Heart left ventricle (tissue), 16 donors: Measurements from ENCODE around the gene ATG14. TPM values are rescaled to one million over a fixed set of nuclear protein-coding genes. Genes with fewer than 3 reads are reported as not detected.

Experiments used
- ATAC-seq, 4 donors: fragments of 200-7000 bp; cut with Tn5 transposase; one replicate each; pipeline ENCODE4 v1.9.1; 2020 to 2022; ENCODE audit warnings: moderate library complexity in 4 of 4, mild to moderate bottlenecking in 3 of 4, moderate number of reproducible peaks in 1 of 4
- DNase-seq, 5 donors: peaks; one replicate each; pipeline ENCODE4 v3.0.0-alpha.2; 2020
- H3K27ac ChIP-seq, 12 donors: fragments of 200-600 bp; sonication (generic) in 4 of 12; one replicate each; pipeline versions ENCODE4 v1.5.0 to v1.8.0; 2016 to 2022; ENCODE audit warnings: mild to moderate bottlenecking in 2 of 12
- H3K27me3 ChIP-seq, 9 donors: fragments of 200-600 bp; sonication (generic) in 2 of 9; one replicate each; pipeline versions ENCODE4 v1.5.1 to v1.8.0; 2016 to 2022; ENCODE audit warnings: mild to moderate bottlenecking in 3 of 9
- H3K36me3 ChIP-seq, 9 donors: fragments of 200-600 bp; sonication (generic) in 2 of 9; one replicate each; pipeline versions ENCODE4 v1.5.0 to v1.8.0; 2018 to 2022; ENCODE audit warnings: mild to moderate bottlenecking in 2 of 9
- H3K4me1 ChIP-seq, 12 donors: fragments of 200-600 bp; sonication (generic) in 4 of 12; one replicate each; pipeline versions ENCODE4 v1.5.0 to v1.8.0; 2016 to 2022; ENCODE audit warnings: mild to moderate bottlenecking in 3 of 12
- H3K4me3 ChIP-seq, 12 donors: fragments of 200-600 bp; sonication (generic) in 4 of 12; one replicate each; pipeline versions ENCODE4 v1.5.0 to v1.8.0; 2017 to 2022; ENCODE audit warnings: mild to moderate bottlenecking in 9 of 12, moderate library complexity in 4 of 12
- H3K9me3 ChIP-seq, 12 donors: fragments of 200-600 bp; sonication (generic) in 4 of 12; one replicate each; pipeline versions ENCODE4 v1.5.0 to v1.8.0; 2016 to 2022; ENCODE audit warnings: mild to moderate bottlenecking in 1 of 12
- POLR2A ChIP-seq, 2 donors: fragments of 450-650 bp; IDR thresholded peaks; one replicate each; pipeline ENCODE4 v1.6.1; 2017; ENCODE audit warnings: antibody characterized with exemption in 2 of 2, mild to moderate bottlenecking in 2 of 2, moderate library complexity in 2 of 2
- WGBS, 4 donors: extraction: QIAGEN DNeasy Blood & Tissue Kit in 2 of 4; methylation state at CpG; one replicate each; pipeline versions ENCODE4 v1.1.5 to v1.1.7; 2013 to 2018; 5-methylcytosine and 5-hydroxymethylcytosine counted together
- intact Hi-C, 10 donors: fragments of 100-400 bp; cut with DNase I; formaldehyde crosslinking; loops; one replicate each; pipeline versions ENCODE4 v1.11.1 to v1.14.2; 2022
- polyA plus RNA-seq, 2 donors: library from polyadenylated mRNA; stranded (reverse); fragments of 200-250 nt; gene quantifications; one replicate each; pipeline ENCODE4 v1.2.3, GENCODE V29; 2013
- total RNA-seq, 9 donors: library from RNA; depleted of rRNA in 2 of 9; stranded (reverse); fragments of >200 nt in 2 of 9; fragmentation: NEBNext Ultra II Directional in 3 of 9; extraction: Animal tissue kit (Norgen Biotek cat#: 25700) in 3 of 9; gene quantifications; one replicate each; pipeline versions ENCODE4 v1.1.0 to v1.2.4, GENCODE V29; 2016 to 2023
- TF ChIP-seq, protein P1 (sequence below), 12 donors: fragments of 200-600 bp; sonication (generic) in 4 of 12; IDR thresholded peaks; one replicate each; pipeline versions ENCODE4 v1.5.0 to v1.8.0; 2018 to 2022; ENCODE audit warnings: antibody characterized with exemption in 12 of 12, mild to moderate bottlenecking in 5 of 12
- donor health status: ischemic (EF 13 %, LVEDD 7.1; RV severe dilation, severe dysfunction).
- donor health status: healthy with polysubstance abuse.
- donor health status: DM: no; HTN: yes; CAD: no.
- donor health status: DM: no; HTN: no; CAD: no.
- donor health status: ischemic (EF 25% LVEDD 6.9; RV normal size, moderate dysfunction).
- donor health status: ischemic (EF 25% LVEDD 5.7; RV mildly dilated, moderate dysfunction).
- donor health status: healthy.
- donor health status: DM: yes; HTN: yes; CAD: no.
- donor health status: ischemic (EF 35%, LVEDD 5.7; RV mildly dilated, moderate dysfunction).
- donor health status: nonischemic (EF 11% LVEDD 7.7; RV severe dilation, severe dysfunction).
- donor health status: DM: yes; HTN: yes; CAD: no.
- donor health status: PGD.
- donor health status: ischemic (EF 29% LVEDD 5.4; RV normal size, mild dysfunction).
- donor health status: nonischemic (EF 23%, LVEDD 6.1; RV moderate dilation, normal function).

The ATG14 gene
- total and polyA plus RNA-seq, 11 donors: 5.9 to 16.2 (median 12.5) TPM

- intact Hi-C loops: loop anchor here in 5 of 10 donors (5.0 to 10.0 kb wide), 4 partner anchors 162 to 1041 kb away; partner anchors contain the start of gene FBXO34 (in 1 of the 5)
- TF ChIP-seq, protein P1, sequence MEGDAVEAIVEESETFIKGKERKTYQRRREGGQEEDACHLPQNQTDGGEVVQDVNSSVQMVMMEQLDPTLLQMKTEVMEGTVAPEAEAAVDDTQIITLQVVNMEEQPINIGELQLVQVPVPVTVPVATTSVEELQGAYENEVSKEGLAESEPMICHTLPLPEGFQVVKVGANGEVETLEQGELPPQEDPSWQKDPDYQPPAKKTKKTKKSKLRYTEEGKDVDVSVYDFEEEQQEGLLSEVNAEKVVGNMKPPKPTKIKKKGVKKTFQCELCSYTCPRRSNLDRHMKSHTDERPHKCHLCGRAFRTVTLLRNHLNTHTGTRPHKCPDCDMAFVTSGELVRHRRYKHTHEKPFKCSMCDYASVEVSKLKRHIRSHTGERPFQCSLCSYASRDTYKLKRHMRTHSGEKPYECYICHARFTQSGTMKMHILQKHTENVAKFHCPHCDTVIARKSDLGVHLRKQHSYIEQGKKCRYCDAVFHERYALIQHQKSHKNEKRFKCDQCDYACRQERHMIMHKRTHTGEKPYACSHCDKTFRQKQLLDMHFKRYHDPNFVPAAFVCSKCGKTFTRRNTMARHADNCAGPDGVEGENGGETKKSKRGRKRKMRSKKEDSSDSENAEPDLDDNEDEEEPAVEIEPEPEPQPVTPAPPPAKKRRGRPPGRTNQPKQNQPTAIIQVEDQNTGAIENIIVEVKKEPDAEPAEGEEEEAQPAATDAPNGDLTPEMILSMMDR (IDR thresholded peaks at IDR 0.05): no peak
- no peak for TF ChIP-seq POLR2A (IDR thresholded peaks at IDR 0.05)
- no peak overlapping the region for H3K4me3 ChIP-seq
- ATAC-seq (no peak), DNase-seq (no peak)
- H3K27me3 ChIP-seq: peaks cover 0 to 13% (median 0%) of the 10 kb centered on the region in 9 donors
- no peaks in the 10 kb centered on the region for H3K9me3 ChIP-seq
- H3K36me3 ChIP-seq: no peaks in the 10 kb centered on the region
- WGBS, 4 donors: 63 to 73% (median 66%) methylated on average over 6 of the region's 6 CpGs
- no peak overlapping the region for H3K27ac ChIP-seq
- H3K4me1 ChIP-seq: peaks cover 0 to 2% (median 0%) of the 10 kb centered on the region in 12 donors
Measured at GRCh38 chr14:55433880-55434804, 22.5 kb upstream of the ATG14 start.

DNA sequence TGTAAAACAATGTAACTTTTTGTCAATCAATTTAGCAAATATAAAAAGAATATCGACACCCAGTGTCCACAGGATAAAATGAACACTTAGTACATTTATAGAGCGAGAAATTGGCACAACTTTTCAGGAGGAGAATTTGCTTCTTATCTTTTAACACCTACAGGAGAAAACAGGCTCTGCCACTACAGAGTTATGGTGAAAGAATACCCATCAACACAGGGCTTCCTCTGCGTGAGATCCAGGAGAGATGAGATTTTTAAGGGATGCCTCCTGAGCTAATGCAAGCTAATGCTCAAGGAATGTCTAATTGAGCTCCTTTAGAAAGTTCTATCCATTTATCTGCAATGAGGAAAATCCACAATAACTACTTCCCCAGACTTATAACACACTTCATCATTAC, 21.0 kb upstream of the ATG14 start:
- no peak overlapping the region for H3K27ac ChIP-seq
- ATAC-seq (peak in 1 of 4 donors; percentile 32), DNase-seq (no peak)
- TF ChIP-seq, protein P1 (IDR thresholded peaks at IDR 0.05): no peak
- no peak for TF ChIP-seq POLR2A (IDR thresholded peaks at IDR 0.05)
- peaks cover 0 to 6% (median 0%) of the 10 kb centered on the region in 9 donors for H3K27me3 ChIP-seq
- WGBS, 4 donors: 37 to 52% (median 43%) methylated on average over 3 of the region's 3 CpGs
- H3K9me3 ChIP-seq: no peaks in the 10 kb centered on the region
- H3K36me3 ChIP-seq: no peaks in the 10 kb centered on the region
- H3K4me3 ChIP-seq: no peak overlapping the region
- intact Hi-C loops: loop anchor here in 5 of 10 donors (5.0 to 10.0 kb wide), 4 partner anchors 160 to 1042 kb away; partner anchors contain the start of gene FBXO34 (in 1 of the 5)
- H3K4me1 ChIP-seq: peaks cover 0 to 2% (median 0%) of the 10 kb centered on the region in 12 donors

GRCh38 chr14:55430024-55430690, 18.5 kb upstream of the ATG14 start:
- peaks cover 0 to 2% (median 0%) of the 10 kb centered on the region in 12 donors for H3K4me1 ChIP-seq
- H3K36me3 ChIP-seq: no peaks in the 10 kb centered on the region
- H3K27ac ChIP-seq: no peak overlapping the region
- no peaks in the 10 kb centered on the region for H3K9me3 ChIP-seq
- 0 to 9% (median 6%) methylated on average over 1 of the region's 1 CpG for WGBS, 4 donors
- no peak for TF ChIP-seq POLR2A (IDR thresholded peaks at IDR 0.05)
- TF ChIP-seq, protein P1 (IDR thresholded peaks at IDR 0.05): peak; percentile 17 to 56 (median 40)
- intact Hi-C loops: loop anchor here in 7 of 10 donors (1.0 to 10.0 kb wide), 6 partner anchors 158 to 1045 kb away; partner anchors contain the start of gene FBXO34 (in 1 of the 7)
- DNase-seq (peak in 2 of 5 donors; percentile 35 to 37), ATAC-seq (peak; percentile 72 to 81 (median 74))
- no peak overlapping the region for H3K4me3 ChIP-seq
- no peaks in the 10 kb centered on the region for H3K27me3 ChIP-seq
